HEK293 (cell line): Measurements from ENCODE around the gene SMNDC1.
A peak's percentile ranks its signal among the peaks of the same experiment; 100 is the strongest.

Experiments
- CTCF ChIA-PET: fragments of 350-600 bp; formaldehyde crosslinking; extraction: SDS; loops from one replicate; lab custom pipeline; 2021; ENCODE audit warnings: antibody characterized with exemption; lab: Yijun Ruan, JAX
- POLR2A ChIA-PET: fragments of 300-600 bp; formaldehyde crosslinking; extraction: SDS; loops from one replicate; lab custom pipeline; 2020; ENCODE audit warnings: antibody characterized with exemption, inconsistent platforms; lab: Yijun Ruan, JAX
- H3K27ac ChIP-seq: fragments of 200-500 bp; sonication (Bioruptor generic); 2 replicates; pipeline ENCODE4 v1.5.1; 2014; ENCODE audit warnings: low read depth, low read length, control low read depth, inconsistent platforms; ENCODE audit errors: extremely low read depth
- H3K36me3 ChIP-seq, 2 experiments: fragments of 200-500 bp in 1 of 2; sonication (Bioruptor generic) in 1 of 2; 1 replicate in 1 of 2; 2 replicates in 1 of 2; pipeline ENCODE4 v1.5.1; 2014 to 2017; ENCODE audit warnings: inconsistent platforms in 2 of 2, low read length in 2 of 2; ENCODE audit not compliant: control insufficient read depth in 2 of 2, insufficient read depth in 1 of 2
- H3K4me1 ChIP-seq: fragments of 200-500 bp; sonication (Bioruptor generic); 2 replicates; pipeline ENCODE4 v1.5.1; 2014; ENCODE audit warnings: mild to moderate bottlenecking, low read length, inconsistent platforms; ENCODE audit not compliant: control insufficient read depth, insufficient read depth
- H3K4me3 ChIP-seq: 2 replicates; pipeline ENCODE4 v1.5.1; 2011; ENCODE audit warnings: low read depth, mild to moderate bottlenecking, control low read depth, low read length, moderate library complexity
- H3K9me3 ChIP-seq: fragments of 200-500 bp; sonication (Bioruptor generic); 2 replicates; pipeline ENCODE4 v1.5.1; 2014; ENCODE audit warnings: low read depth, low read length, inconsistent platforms; ENCODE audit not compliant: control insufficient read depth, insufficient read depth
- IKZF3 ChIP-seq: fragments of 450-650 bp; IDR thresholded peaks from 2 replicates; pipeline ENCODE4 v1.5.0; 2018; ENCODE audit warnings: missing biosample characterization, mild to moderate bottlenecking, missing genetic modification characterization, moderate library complexity
- KLF1 ChIP-seq: fragments of 450-650 bp; formaldehyde crosslinking; IDR thresholded peaks from 2 replicates; pipeline ENCODE4 v1.5.1; 2016; ENCODE audit warnings: missing biosample characterization, missing genetic modification characterization
- SALL2 ChIP-seq: fragments of 450-650 bp; formaldehyde crosslinking; IDR thresholded peaks from 2 replicates; pipeline ENCODE4 v1.5.0; 2017; ENCODE audit warnings: missing biosample characterization, mild to moderate bottlenecking, missing genetic modification characterization, borderline replicate concordance
- SP2 ChIP-seq: fragments of 450-650 bp; formaldehyde crosslinking; IDR thresholded peaks from 2 replicates; pipeline ENCODE4 v1.5.1; 2016; ENCODE audit warnings: missing biosample characterization, missing genetic modification characterization
- ZBTB48 ChIP-seq: fragments of 450-650 bp; formaldehyde crosslinking; IDR thresholded peaks from 2 replicates; pipeline ENCODE4 v1.5.1; 2016; ENCODE audit warnings: missing biosample characterization, missing genetic modification characterization
- ZEB2 ChIP-seq: fragments of 450-650 bp; formaldehyde crosslinking; IDR thresholded peaks from 2 replicates; pipeline ENCODE4 v1.5.1; 2016; ENCODE audit warnings: missing biosample characterization, missing genetic modification characterization
- ZNF175 ChIP-seq: fragments of 450-650 bp; formaldehyde crosslinking; IDR thresholded peaks from 2 replicates; pipeline ENCODE4 v1.5.1; 2016; ENCODE audit warnings: missing biosample characterization, missing genetic modification characterization
- ZNF2 ChIP-seq: fragments of 450-650 bp; formaldehyde crosslinking; IDR thresholded peaks from 2 replicates; pipeline ENCODE4 v1.5.1; 2016; ENCODE audit warnings: missing biosample characterization, missing genetic modification characterization
- ZNF223 ChIP-seq: fragments of 450-650 bp; formaldehyde crosslinking; IDR thresholded peaks from 2 replicates; pipeline ENCODE4 v1.5.1; 2016; ENCODE audit warnings: missing biosample characterization, missing genetic modification characterization
- ZNF302 ChIP-seq: fragments of 450-650 bp; formaldehyde crosslinking; IDR thresholded peaks from 2 replicates; pipeline ENCODE4 v1.5.1; 2016; ENCODE audit warnings: missing biosample characterization, missing genetic modification characterization, low read depth
- ZNF37A ChIP-seq: fragments of 450-650 bp; IDR thresholded peaks from 2 replicates; pipeline ENCODE4 v1.5.1; 2018; ENCODE audit warnings: missing biosample characterization, missing genetic modification characterization
- ZNF391 ChIP-seq: fragments of 450-650 bp; formaldehyde crosslinking; IDR thresholded peaks from 2 replicates; pipeline ENCODE4 v1.5.1; 2016; ENCODE audit warnings: low read depth, missing biosample characterization, missing genetic modification characterization, borderline replicate concordance
- ZNF404 ChIP-seq: fragments of 450-650 bp; formaldehyde crosslinking; IDR thresholded peaks from 2 replicates; pipeline ENCODE4 v1.5.1; 2017; ENCODE audit warnings: missing biosample characterization, missing genetic modification characterization
- ZNF561 ChIP-seq: fragments of 450-650 bp; IDR thresholded peaks from 2 replicates; pipeline ENCODE4 v1.5.1; 2018; ENCODE audit warnings: missing biosample characterization, missing genetic modification characterization, borderline replicate concordance
- ZNF600 ChIP-seq: fragments of 450-650 bp; formaldehyde crosslinking; IDR thresholded peaks from 2 replicates; pipeline ENCODE4 v1.5.1; 2016; ENCODE audit warnings: missing biosample characterization, missing genetic modification characterization
- ZNF621 ChIP-seq: fragments of 450-650 bp; formaldehyde crosslinking; IDR thresholded peaks from 2 replicates; pipeline ENCODE4 v1.5.1; 2017; ENCODE audit warnings: missing biosample characterization, missing genetic modification characterization
- ZNF658 ChIP-seq: fragments of 450-650 bp; formaldehyde crosslinking; IDR thresholded peaks from 2 replicates; pipeline ENCODE4; 2016; ENCODE audit warnings: missing biosample characterization, missing genetic modification characterization
- ZNF776 ChIP-seq: fragments of 450-650 bp; formaldehyde crosslinking; IDR thresholded peaks from 2 replicates; pipeline ENCODE4 v1.5.0; 2017; ENCODE audit warnings: missing biosample characterization, missing genetic modification characterization, borderline replicate concordance
- ZNF830 ChIP-seq: fragments of 450-650 bp; IDR thresholded peaks from 2 replicates; pipeline ENCODE4 v1.5.0; 2018; ENCODE audit warnings: missing biosample characterization, missing genetic modification characterization, low read depth, mild to moderate bottlenecking, moderate library complexity
- ZNF843 ChIP-seq: fragments of 450-650 bp; formaldehyde crosslinking; IDR thresholded peaks from 2 replicates; pipeline ENCODE4 v1.5.1; 2016; ENCODE audit warnings: missing biosample characterization, missing genetic modification characterization
- ZSCAN23 ChIP-seq: fragments of 450-650 bp; formaldehyde crosslinking; IDR thresholded peaks from 2 replicates; pipeline ENCODE4 v1.5.1; 2016; ENCODE audit warnings: missing biosample characterization, missing genetic modification characterization
- ZXDB ChIP-seq: fragments of 450-650 bp; formaldehyde crosslinking; IDR thresholded peaks from 2 replicates; pipeline ENCODE4 v1.5.1; 2016; ENCODE audit warnings: missing biosample characterization, missing genetic modification characterization
- TF ChIP-seq, protein P1 (sequence below): fragments of 450-650 bp; formaldehyde crosslinking; IDR thresholded peaks from 2 replicates; pipeline ENCODE4 v1.5.1; 2017; ENCODE audit warnings: missing biosample characterization, missing genetic modification characterization
- TF ChIP-seq, protein P2 (sequence below): fragments of 450-650 bp; formaldehyde crosslinking; IDR thresholded peaks from 2 replicates; pipeline ENCODE4; 2016; ENCODE audit warnings: missing biosample characterization, missing genetic modification characterization
- TF ChIP-seq, protein P3 (sequence below): fragments of 450-650 bp; formaldehyde crosslinking; IDR thresholded peaks from 2 replicates; pipeline ENCODE4 v1.5.1; 2016; ENCODE audit warnings: missing biosample characterization, missing genetic modification characterization
- TF ChIP-seq, protein P4 (sequence below): fragments of 450-650 bp; formaldehyde crosslinking; IDR thresholded peaks from 2 replicates; pipeline ENCODE4 v1.5.1; 2016; ENCODE audit warnings: missing biosample characterization, missing genetic modification characterization
- TF ChIP-seq, protein P5 (sequence below): fragments of 450-650 bp; formaldehyde crosslinking; IDR thresholded peaks from 2 replicates; pipeline ENCODE4 v1.5.1; 2016; ENCODE audit warnings: missing biosample characterization, missing genetic modification characterization
- TF ChIP-seq, protein P6 (sequence below): fragments of 450-650 bp; formaldehyde crosslinking; IDR thresholded peaks from 2 replicates; pipeline ENCODE4 v1.5.1; 2016; ENCODE audit warnings: missing biosample characterization, missing genetic modification characterization

Gene SMNDC1

DNA sequence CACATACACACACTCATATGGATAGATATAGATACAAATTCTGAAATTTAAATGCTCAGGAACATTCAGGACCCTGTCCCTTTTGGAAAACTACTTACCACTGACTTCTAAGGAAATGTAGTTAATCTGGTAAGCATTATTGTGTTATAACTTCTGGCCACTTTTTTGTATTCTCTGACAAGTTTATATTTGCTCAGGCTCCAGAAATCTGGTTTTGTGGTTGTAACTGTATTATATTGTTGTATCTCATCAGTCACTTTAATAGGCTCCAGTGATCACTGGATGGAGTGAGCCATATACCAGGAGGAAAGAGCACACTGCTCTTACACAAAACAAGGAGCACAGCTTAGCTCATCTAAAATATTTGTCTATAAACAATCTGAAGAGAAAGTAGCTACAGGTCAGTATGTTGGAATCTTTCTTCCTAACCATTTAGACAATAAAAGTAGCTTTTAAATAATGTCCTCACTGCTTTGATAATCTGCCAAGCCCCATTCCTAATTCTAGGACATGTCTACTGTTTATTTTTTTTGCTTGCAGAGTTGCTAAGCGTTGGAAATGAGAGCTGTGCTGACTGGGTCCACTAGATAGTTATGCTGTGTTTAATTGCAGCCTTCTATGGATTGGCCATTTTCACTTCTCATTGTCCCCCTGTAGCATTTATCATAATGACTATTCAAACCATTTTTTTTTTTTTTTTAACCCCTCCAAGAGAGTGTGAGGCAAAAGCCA is 43.8 kb downstream of the SMNDC1 start:
- Histone ChIP-seq H3K4me3 (no peak overlapping the region), H3K36me3 (no peaks in the 10 kb centered on the region), H3K4me1 (peaks cover 15% of the 10 kb centered on the region; the same call in 1 of the 2 replicates), H3K27ac (no peak overlapping the region), H3K9me3 (no peaks in the 10 kb centered on the region)
- ChIA-PET CTCF (interaction anchor here (0.7 to 1.6 kb wide), 7 partner anchors 11 to 152 kb away, joined by 3 to 11 read pairs (median 3); no protein-coding TSS in a partner anchor), POLR2A (no interaction called here)
- TF ChIP-seq KLF1 (tag by site-specific recombination), result no peak
- TF ChIP-seq IKZF3 (tag by site-specific recombination), result peak; percentile 50; the same call in 1 of the 2 replicates
- TF ChIP-seq ZNF776 (tag by site-specific recombination), result no peak
- TF ChIP-seq ZNF302 (tag by site-specific recombination), result no peak
- no peak for TF ChIP-seq SALL2 (tag by site-specific recombination)
- TF ChIP-seq ZEB2 (tag by site-specific recombination), result 0 out of 2 replicates have a peak, but pooled peaks have one; percentile 46
- TF ChIP-seq ZNF223 (tag by site-specific recombination), result no peak
- no peak for TF ChIP-seq ZNF175
- TF ChIP-seq ZNF843, result peak; percentile 74
- TF ChIP-seq, protein P1, sequence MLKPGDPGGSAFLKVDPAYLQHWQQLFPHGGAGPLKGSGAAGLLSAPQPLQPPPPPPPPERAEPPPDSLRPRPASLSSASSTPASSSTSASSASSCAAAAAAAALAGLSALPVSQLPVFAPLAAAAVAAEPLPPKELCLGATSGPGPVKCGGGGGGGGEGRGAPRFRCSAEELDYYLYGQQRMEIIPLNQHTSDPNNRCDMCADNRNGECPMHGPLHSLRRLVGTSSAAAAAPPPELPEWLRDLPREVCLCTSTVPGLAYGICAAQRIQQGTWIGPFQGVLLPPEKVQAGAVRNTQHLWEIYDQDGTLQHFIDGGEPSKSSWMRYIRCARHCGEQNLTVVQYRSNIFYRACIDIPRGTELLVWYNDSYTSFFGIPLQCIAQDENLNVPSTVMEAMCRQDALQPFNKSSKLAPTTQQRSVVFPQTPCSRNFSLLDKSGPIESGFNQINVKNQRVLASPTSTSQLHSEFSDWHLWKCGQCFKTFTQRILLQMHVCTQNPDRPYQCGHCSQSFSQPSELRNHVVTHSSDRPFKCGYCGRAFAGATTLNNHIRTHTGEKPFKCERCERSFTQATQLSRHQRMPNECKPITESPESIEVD, result peak; percentile 90
- TF ChIP-seq ZSCAN23 (tag by site-specific recombination), result no peak
- TF ChIP-seq, protein P2, sequence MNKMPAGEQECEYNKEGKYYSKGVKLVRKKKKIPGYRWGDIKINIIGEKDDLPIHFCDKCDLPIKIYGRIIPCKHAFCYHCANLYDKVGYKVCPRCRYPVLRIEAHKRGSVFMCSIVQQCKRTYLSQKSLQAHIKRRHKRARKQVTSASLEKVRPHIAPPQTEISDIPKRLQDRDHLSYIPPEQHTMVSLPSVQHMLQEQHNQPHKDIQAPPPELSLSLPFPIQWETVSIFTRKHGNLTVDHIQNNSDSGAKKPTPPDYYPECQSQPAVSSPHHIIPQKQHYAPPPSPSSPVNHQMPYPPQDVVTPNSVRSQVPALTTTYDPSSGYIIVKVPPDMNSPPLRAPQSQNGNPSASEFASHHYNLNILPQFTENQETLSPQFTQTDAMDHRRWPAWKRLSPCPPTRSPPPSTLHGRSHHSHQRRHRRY, result no peak
- TF ChIP-seq, protein P3, sequence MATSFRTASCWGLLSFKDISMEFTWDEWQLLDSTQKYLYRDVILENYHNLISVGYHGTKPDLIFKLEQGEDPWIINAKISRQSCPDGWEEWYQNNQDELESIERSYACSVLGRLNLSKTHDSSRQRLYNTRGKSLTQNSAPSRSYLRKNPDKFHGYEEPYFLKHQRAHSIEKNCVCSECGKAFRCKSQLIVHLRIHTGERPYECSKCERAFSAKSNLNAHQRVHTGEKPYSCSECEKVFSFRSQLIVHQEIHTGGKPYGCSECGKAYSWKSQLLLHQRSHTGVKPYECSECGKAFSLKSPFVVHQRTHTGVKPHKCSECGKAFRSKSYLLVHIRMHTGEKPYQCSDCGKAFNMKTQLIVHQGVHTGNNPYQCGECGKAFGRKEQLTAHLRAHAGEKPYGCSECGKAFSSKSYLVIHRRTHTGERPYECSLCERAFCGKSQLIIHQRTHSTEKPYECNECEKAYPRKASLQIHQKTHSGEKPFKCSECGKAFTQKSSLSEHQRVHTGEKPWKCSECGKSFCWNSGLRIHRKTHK (tag by site-specific recombination), result no peak
- TF ChIP-seq ZNF561 (tag by site-specific recombination), result 0 out of 2 replicates have a peak, but pooled peaks have one; percentile 61
- no peak for TF ChIP-seq ZNF404 (tag by site-specific recombination)
- TF ChIP-seq ZNF621, result no peak
- peak; percentile 52; the same call in 1 of the 2 replicates for TF ChIP-seq ZNF600
- TF ChIP-seq ZNF2 (tag by site-specific recombination), result no peak
- TF ChIP-seq ZNF37A, result no peak
- TF ChIP-seq ZXDB, result peak; percentile 35; the same call in 1 of the 2 replicates
- TF ChIP-seq, protein P4, sequence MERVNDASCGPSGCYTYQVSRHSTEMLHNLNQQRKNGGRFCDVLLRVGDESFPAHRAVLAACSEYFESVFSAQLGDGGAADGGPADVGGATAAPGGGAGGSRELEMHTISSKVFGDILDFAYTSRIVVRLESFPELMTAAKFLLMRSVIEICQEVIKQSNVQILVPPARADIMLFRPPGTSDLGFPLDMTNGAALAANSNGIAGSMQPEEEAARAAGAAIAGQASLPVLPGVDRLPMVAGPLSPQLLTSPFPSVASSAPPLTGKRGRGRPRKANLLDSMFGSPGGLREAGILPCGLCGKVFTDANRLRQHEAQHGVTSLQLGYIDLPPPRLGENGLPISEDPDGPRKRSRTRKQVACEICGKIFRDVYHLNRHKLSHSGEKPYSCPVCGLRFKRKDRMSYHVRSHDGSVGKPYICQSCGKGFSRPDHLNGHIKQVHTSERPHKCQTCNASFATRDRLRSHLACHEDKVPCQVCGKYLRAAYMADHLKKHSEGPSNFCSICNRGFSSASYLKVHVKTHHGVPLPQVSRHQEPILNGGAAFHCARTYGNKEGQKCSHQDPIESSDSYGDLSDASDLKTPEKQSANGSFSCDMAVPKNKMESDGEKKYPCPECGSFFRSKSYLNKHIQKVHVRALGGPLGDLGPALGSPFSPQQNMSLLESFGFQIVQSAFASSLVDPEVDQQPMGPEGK (tag by site-specific recombination), result no peak
- TF ChIP-seq, protein P5, sequence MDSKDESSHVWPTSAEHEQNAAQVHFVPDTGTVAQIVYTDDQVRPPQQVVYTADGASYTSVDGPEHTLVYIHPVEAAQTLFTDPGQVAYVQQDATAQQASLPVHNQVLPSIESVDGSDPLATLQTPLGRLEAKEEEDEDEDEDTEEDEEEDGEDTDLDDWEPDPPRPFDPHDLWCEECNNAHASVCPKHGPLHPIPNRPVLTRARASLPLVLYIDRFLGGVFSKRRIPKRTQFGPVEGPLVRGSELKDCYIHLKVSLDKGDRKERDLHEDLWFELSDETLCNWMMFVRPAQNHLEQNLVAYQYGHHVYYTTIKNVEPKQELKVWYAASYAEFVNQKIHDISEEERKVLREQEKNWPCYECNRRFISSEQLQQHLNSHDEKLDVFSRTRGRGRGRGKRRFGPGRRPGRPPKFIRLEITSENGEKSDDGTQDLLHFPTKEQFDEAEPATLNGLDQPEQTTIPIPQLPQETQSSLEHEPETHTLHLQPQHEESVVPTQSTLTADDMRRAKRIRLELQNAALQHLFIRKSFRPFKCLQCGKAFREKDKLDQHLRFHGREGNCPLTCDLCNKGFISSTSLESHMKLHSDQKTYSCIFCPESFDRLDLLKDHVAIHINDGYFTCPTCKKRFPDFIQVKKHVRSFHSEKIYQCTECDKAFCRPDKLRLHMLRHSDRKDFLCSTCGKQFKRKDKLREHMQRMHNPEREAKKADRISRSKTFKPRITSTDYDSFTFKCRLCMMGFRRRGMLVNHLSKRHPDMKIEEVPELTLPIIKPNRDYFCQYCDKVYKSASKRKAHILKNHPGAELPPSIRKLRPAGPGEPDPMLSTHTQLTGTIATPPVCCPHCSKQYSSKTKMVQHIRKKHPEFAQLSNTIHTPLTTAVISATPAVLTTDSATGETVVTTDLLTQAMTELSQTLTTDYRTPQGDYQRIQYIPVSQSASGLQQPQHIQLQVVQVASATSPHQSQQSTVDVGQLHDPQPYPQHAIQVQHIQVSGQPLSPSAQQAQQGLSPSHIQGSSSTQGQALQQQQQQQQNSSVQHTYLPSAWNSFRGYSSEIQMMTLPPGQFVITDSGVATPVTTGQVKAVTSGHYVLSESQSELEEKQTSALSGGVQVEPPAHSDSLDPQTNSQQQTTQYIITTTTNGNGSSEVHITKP (tag by site-specific recombination), result peak; percentile 44
- no peak for TF ChIP-seq ZNF658 (tag by site-specific recombination)
- TF ChIP-seq, protein P6, sequence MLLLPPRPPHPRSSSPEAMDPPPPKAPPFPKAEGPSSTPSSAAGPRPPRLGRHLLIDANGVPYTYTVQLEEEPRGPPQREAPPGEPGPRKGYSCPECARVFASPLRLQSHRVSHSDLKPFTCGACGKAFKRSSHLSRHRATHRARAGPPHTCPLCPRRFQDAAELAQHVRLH (tag by site-specific recombination), result no peak
- TF ChIP-seq SP2, result no peak
- no peak for TF ChIP-seq ZNF830 (tag by site-specific recombination)
- no peak for TF ChIP-seq ZNF391 (tag by site-specific recombination)
- TF ChIP-seq ZBTB48 (tag by site-specific recombination), result no peak
